H9 (cell line): ENCODE measurements around the gene SEMA7A. TPM values are rescaled to one million over a fixed set of nuclear protein-coding genes. Genes with fewer than 3 reads are reported as not detected.

Experiments
- DNase-seq: peaks from one replicate; pipeline ENCODE4 v3.0.0-alpha.2; 2017
- H2AFZ ChIP-seq: one replicate; pipeline ENCODE4 v1.6.1; 2013; ENCODE audit warnings: mild to moderate bottlenecking, low read length, control low read depth, moderate library complexity
- H2AK5ac ChIP-seq: 2 replicates; pipeline ENCODE4 v1.6.1; 2013; ENCODE audit warnings: low read length, control low read depth, mixed read lengths; ENCODE audit not compliant: insufficient read length
- H2BK120ac ChIP-seq: one replicate; pipeline ENCODE4 v1.6.1; 2013; ENCODE audit warnings: low read depth, mild to moderate bottlenecking, low read length, control low read depth, inconsistent platforms; ENCODE audit not compliant: poor library complexity, severe bottlenecking
- H2BK12ac ChIP-seq: 2 replicates; pipeline ENCODE4 v1.6.1; 2013; ENCODE audit warnings: low read length, control low read depth, mixed read lengths, low read depth; ENCODE audit not compliant: insufficient read length
- H2BK15ac ChIP-seq: 2 replicates; pipeline ENCODE4 v1.6.1; 2013; ENCODE audit warnings: low read depth, low read length, control low read depth
- H2BK20ac ChIP-seq: one replicate; pipeline ENCODE4 v1.6.1; 2013; ENCODE audit warnings: low read depth, mild to moderate bottlenecking, low read length, control low read depth, inconsistent platforms; ENCODE audit not compliant: poor library complexity, severe bottlenecking
- H2BK5ac ChIP-seq: 2 replicates; pipeline ENCODE4 v1.6.1; 2013; ENCODE audit warnings: low read length, control low read depth, mixed read lengths; ENCODE audit not compliant: insufficient read length
- H3K14ac ChIP-seq: 2 replicates; pipeline ENCODE4 v1.6.1; 2013; ENCODE audit warnings: low read length, control low read depth; ENCODE audit not compliant: insufficient read depth
- H3K18ac ChIP-seq: 2 replicates; pipeline ENCODE4 v1.6.1; 2013; ENCODE audit warnings: low read depth, mild to moderate bottlenecking, mixed read lengths, low read length, control low read depth; ENCODE audit not compliant: insufficient read length
- H3K23ac ChIP-seq: 2 replicates; pipeline ENCODE4 v1.6.1; 2013; ENCODE audit warnings: low read length, control low read depth, mixed read lengths, low read depth; ENCODE audit not compliant: insufficient read length
- H3K23me2 ChIP-seq: 2 replicates; pipeline ENCODE4 v1.6.1; 2013; ENCODE audit warnings: low read depth, mild to moderate bottlenecking, mixed read lengths, low read length, control low read depth; ENCODE audit not compliant: insufficient read length, poor library complexity, severe bottlenecking
- H3K27ac ChIP-seq: 2 replicates; pipeline ENCODE4 v1.5.1; 2013; ENCODE audit warnings: low read length, control low read depth, mixed read lengths, low read depth; ENCODE audit not compliant: insufficient read length
- H3K27me3 ChIP-seq: 2 replicates; pipeline ENCODE4 v1.6.1; 2013; ENCODE audit warnings: low read length, control low read depth, inconsistent platforms; ENCODE audit not compliant: insufficient read depth
- H3K4ac ChIP-seq: 2 replicates; pipeline ENCODE4 v1.6.1; 2013; ENCODE audit warnings: low read depth, mild to moderate bottlenecking, control low read depth, inconsistent platforms, low read length, moderate library complexity
- H3K4me1 ChIP-seq: 2 replicates; pipeline ENCODE4 v1.6.1; 2013; ENCODE audit warnings: low read length, control low read depth, inconsistent platforms; ENCODE audit not compliant: insufficient read depth
- H3K4me2 ChIP-seq: 2 replicates; pipeline ENCODE4 v1.6.1; 2013; ENCODE audit warnings: low read length, control low read depth, mixed read lengths; ENCODE audit not compliant: insufficient read length, insufficient read depth
- H3K56ac ChIP-seq: 2 replicates; pipeline ENCODE4 v1.6.1; 2013; ENCODE audit warnings: low read depth, mild to moderate bottlenecking, mixed read lengths, low read length, control low read depth; ENCODE audit not compliant: insufficient read length
- H3K79me1 ChIP-seq: 2 replicates; pipeline ENCODE4 v1.6.1; 2013; ENCODE audit warnings: low read depth, mild to moderate bottlenecking, moderate library complexity, low read length, control low read depth, inconsistent platforms; ENCODE audit not compliant: insufficient read depth, poor library complexity, severe bottlenecking
- H3K79me2 ChIP-seq: 2 replicates; pipeline ENCODE4 v1.6.1; 2013; ENCODE audit warnings: low read length, control low read depth, inconsistent platforms; ENCODE audit not compliant: insufficient read depth
- H3K9ac ChIP-seq: 2 replicates; pipeline ENCODE4 v1.6.1; 2013; ENCODE audit warnings: low read length, control low read depth, mixed read lengths; ENCODE audit not compliant: insufficient read length; ENCODE audit errors: extremely low read depth
- H3K9me3 ChIP-seq: one replicate; pipeline ENCODE4 v1.6.1; 2013; ENCODE audit warnings: low read depth, low read length, inconsistent platforms; ENCODE audit not compliant: control insufficient read depth
- H3T11ph ChIP-seq: one replicate; pipeline ENCODE4 v1.6.1; 2013; ENCODE audit warnings: mild to moderate bottlenecking, low read length, control low read depth, inconsistent platforms
- H4K20me1 ChIP-seq: one replicate; pipeline ENCODE4 v1.6.1; 2013; ENCODE audit not compliant: control insufficient read depth, insufficient read length, insufficient read depth
- H4K5ac ChIP-seq: 2 replicates; pipeline ENCODE4 v1.6.1; 2013; ENCODE audit warnings: low read depth, mild to moderate bottlenecking, mixed read lengths, low read length, control low read depth; ENCODE audit not compliant: insufficient read length
- H4K8ac ChIP-seq: replicated peaks from 2 replicates; pipeline ENCODE4 v1.6.1; 2013; ENCODE audit warnings: low read length, control low read depth, mixed read lengths, low read depth; ENCODE audit not compliant: insufficient read length
- H4K91ac ChIP-seq: 2 replicates; pipeline ENCODE4 v1.6.1; 2013; ENCODE audit warnings: low read depth, mild to moderate bottlenecking, moderate library complexity, mixed read lengths, low read length, control low read depth; ENCODE audit not compliant: insufficient read length
- H3K27ac Mint-ChIP-seq, 3 experiments: 2 replicates in 2 of 3; 3 replicates in 1 of 3; pipeline ENCODE4 v1.8.0; 2020 to 2021; ENCODE audit warnings: mixed read lengths in 3 of 3, mild to moderate bottlenecking in 1 of 3, moderate library complexity in 1 of 3
- H3K27me3 Mint-ChIP-seq: 2 replicates; pipeline ENCODE4 v1.8.0; 2021; ENCODE audit warnings: low read depth, mild to moderate bottlenecking, moderate library complexity, mixed read lengths
- H3K36me3 Mint-ChIP-seq, 3 experiments: 2 replicates in 2 of 3; 3 replicates in 1 of 3; pipeline ENCODE4 v1.8.0; 2020 to 2021; ENCODE audit warnings: low read depth in 3 of 3, mixed read lengths in 3 of 3; ENCODE audit not compliant: insufficient read depth in 1 of 3
- H3K4me1 Mint-ChIP-seq, 2 experiments: 2 replicates each; pipeline ENCODE4 v1.8.0; 2020; ENCODE audit warnings: mixed read lengths in 2 of 2
- H3K4me3 Mint-ChIP-seq, 2 experiments: 2 replicates in 1 of 2; 3 replicates in 1 of 2; pipeline ENCODE4 v1.8.0; 2020 to 2021; ENCODE audit warnings: mild to moderate bottlenecking in 2 of 2, mixed read lengths in 2 of 2, moderate library complexity in 1 of 2
- H3K9me3 Mint-ChIP-seq, 2 experiments: 2 replicates in 1 of 2; 3 replicates in 1 of 2; pipeline ENCODE4 v1.8.0; 2020; ENCODE audit warnings: mild to moderate bottlenecking in 2 of 2, mixed read lengths in 2 of 2, moderate library complexity in 1 of 2
- CTCF ChIP-seq: fragments of 200-600 bp; sonication (generic); conservative IDR thresholded peaks from 3 replicates; pipeline ENCODE4 v1.8.0; 2021; ENCODE audit warnings: antibody characterized with exemption, mild to moderate bottlenecking
- WGBS: extraction: QIAGEN DNeasy Blood & Tissue Kit; methylation state at CpG from one replicate; pipeline ENCODE4 v1.1.7; 2013; ENCODE audit warnings: missing lambda C conversion rate, low lambda C conversion rate, mixed read lengths; ENCODE audit not compliant: insufficient read length; ENCODE audit errors: extremely low coverage; 5-methylcytosine and 5-hydroxymethylcytosine counted together
- total RNA-seq: library from RNA; stranded (reverse); gene quantifications from 2 replicates; pipeline ENCODE4 v1.2.1, GENCODE V29; 2021

SEMA7A gene
- total RNA-seq, 1 experiment from 2014 or later, result 5.7 TPM

GRCh38 chr15:74453925-74454763 is 20.4 kb upstream of the SEMA7A start:
- no peaks in the 10 kb centered on the region for H3K27me3 ChIP-seq
- H4K5ac ChIP-seq, result no peak overlapping the region
- no peaks in the 10 kb centered on the region for H3K27me3 Mint-ChIP-seq
- H3K9me3 ChIP-seq, result no peaks in the 10 kb centered on the region
- H2BK12ac ChIP-seq, result no peak overlapping the region
- no peak overlapping the region for H2AFZ ChIP-seq
- H3K27ac ChIP-seq, result no peak overlapping the region
- no peak overlapping the region for H3K4me3 Mint-ChIP-seq
- no peak for TF ChIP-seq CTCF
- no peak overlapping the region for H3T11ph ChIP-seq
- no peaks in the 10 kb centered on the region for H3K79me2 ChIP-seq
- H3K4me1 Mint-ChIP-seq, result peaks cover 15 to 16% of the 10 kb centered on the region in 2 experiments
- no peaks in the 10 kb centered on the region for H4K20me1 ChIP-seq
- H2BK15ac ChIP-seq, result no peak overlapping the region
- DNase-seq, result no peak
- no peak overlapping the region for H3K9ac ChIP-seq
- H2AK5ac ChIP-seq, result no peak overlapping the region
- peaks cover 3% of the 10 kb centered on the region; the same call in 1 of the 2 replicates for H3K4me1 ChIP-seq
- no peak overlapping the region for H3K56ac ChIP-seq
- H4K8ac ChIP-seq, result no peak overlapping the region
- no peak overlapping the region for H2BK5ac ChIP-seq
- H3K27ac Mint-ChIP-seq, result peak overlapping the region in 2 of 3 experiments; percentile 10 to 74; a peak in 3 of 7 replicates
- H3K9me3 Mint-ChIP-seq, result no peaks in the 10 kb centered on the region
- no CpG with 5 or more reads among the region's 13 CpGs for WGBS
- H2BK120ac ChIP-seq, result no peak overlapping the region
- H3K36me3 Mint-ChIP-seq, result peaks cover 21 to 62% (median 49%) of the 10 kb centered on the region in 3 experiments
- H3K18ac ChIP-seq, result no peak overlapping the region
- no peaks in the 10 kb centered on the region for H3K79me1 ChIP-seq
- no peak overlapping the region for H2BK20ac ChIP-seq
- no peak overlapping the region for H4K91ac ChIP-seq
- H3K14ac ChIP-seq, result no peak overlapping the region
- H3K4me2 ChIP-seq, result no peak overlapping the region
- no peak overlapping the region for H3K4ac ChIP-seq
- H3K23me2 ChIP-seq, result no peaks in the 10 kb centered on the region
- H3K23ac ChIP-seq, result no peak overlapping the region
